Immature natural killer cell (primary cell): ENCODE results near the gene TNK1. TPM values are rescaled to one million over a fixed set of nuclear protein-coding genes. Genes with fewer than 3 reads are reported as not detected.

ENCODE experiments used
- DNase-seq, 3 donors: peaks; one replicate each; pipeline ENCODE4 v3.0.0; 2022; ENCODE audit warnings: mixed read lengths in 1 of 3
- H3K27ac Mint-ChIP-seq, 6 donors: one replicate each; pipeline ENCODE4 v1.8.0; 2020; ENCODE audit warnings: mixed read lengths in 6 of 6, mild to moderate bottlenecking in 5 of 6, inconsistent platforms in 4 of 6, moderate library complexity in 3 of 6
- H3K27me3 Mint-ChIP-seq, 3 donors: one replicate each; pipeline ENCODE4 v1.8.0; 2020 to 2021; ENCODE audit warnings: low read depth in 3 of 3, mild to moderate bottlenecking in 3 of 3, mixed read lengths in 3 of 3, moderate library complexity in 3 of 3, inconsistent platforms in 1 of 3
- H3K36me3 Mint-ChIP-seq, 3 donors: one replicate each; pipeline ENCODE4 v1.8.0; 2020; ENCODE audit warnings: mixed read lengths in 3 of 3, inconsistent platforms in 2 of 3, mild to moderate bottlenecking in 2 of 3
- H3K4me1 Mint-ChIP-seq, 2 donors: one replicate each; pipeline ENCODE4 v1.8.0; 2020; ENCODE audit warnings: inconsistent platforms in 2 of 2, mild to moderate bottlenecking in 2 of 2, mixed read lengths in 2 of 2, moderate library complexity in 1 of 2
- H3K4me3 Mint-ChIP-seq, 5 donors: one replicate each; pipeline ENCODE4 v1.8.0; 2020; ENCODE audit warnings: mild to moderate bottlenecking in 5 of 5, mixed read lengths in 5 of 5, inconsistent platforms in 3 of 5, moderate library complexity in 3 of 5
- H3K9me3 Mint-ChIP-seq, 6 donors: one replicate each; pipeline ENCODE4 v1.8.0; 2020; ENCODE audit warnings: mild to moderate bottlenecking in 6 of 6, mixed read lengths in 6 of 6, inconsistent platforms in 4 of 6, moderate library complexity in 3 of 6
- polyA plus RNA-seq, 3 donors: library from polyadenylated mRNA; unstranded; fragments of 300-500 nt; fragmentation: Illumina TruSeq; gene quantifications; one replicate each; pipeline ENCODE4 v1.2.3, GENCODE V29; 2021

TNK1 gene
- polyA plus RNA-seq, 3 donors from 2014 or later = 0.21 to 0.29 TPM; not detected in 1

DNA sequence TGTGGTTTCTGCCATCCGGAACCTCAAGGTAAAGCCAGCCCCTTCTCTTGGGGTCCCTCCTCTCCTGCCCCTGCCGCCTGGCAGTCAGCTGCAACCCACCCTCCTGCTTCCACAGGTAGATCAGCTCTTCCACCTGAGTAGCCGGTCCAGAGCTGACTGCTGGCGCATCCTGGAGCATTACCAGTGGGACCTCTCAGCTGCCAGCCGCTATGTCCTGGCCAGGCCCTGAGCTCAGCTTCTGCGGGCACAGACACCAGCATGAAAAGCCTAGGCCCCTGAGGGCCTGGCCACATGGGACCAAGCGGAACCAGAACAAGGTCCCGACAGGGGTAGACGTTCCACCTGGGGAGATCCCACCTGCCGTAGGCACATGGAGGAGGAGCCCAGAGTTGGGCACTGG, 8.0 kb downstream of the TNK1 start:
- H3K27ac Mint-ChIP-seq = no peak overlapping the region
- peaks cover 0 to under 1% (median 0%) of the 10 kb centered on the region in 3 donors for H3K27me3 Mint-ChIP-seq
- no peak for DNase-seq
- no peak overlapping the region for H3K4me3 Mint-ChIP-seq
- no peaks in the 10 kb centered on the region for H3K9me3 Mint-ChIP-seq
- H3K36me3 Mint-ChIP-seq = peaks cover 0 to 5% (median 0%) of the 10 kb centered on the region in 3 donors
- peaks cover 2 to 7% of the 10 kb centered on the region in 2 donors for H3K4me1 Mint-ChIP-seq

GRCh38 chr17:7389924-7390910, 9.3 kb downstream of the TNK1 start:
- Mint-ChIP-seq H3K4me1 (peaks cover 10 to 13% of the 10 kb centered on the region in 2 donors), H3K27ac (no peak overlapping the region), H3K9me3 (no peaks in the 10 kb centered on the region), H3K4me3 (no peak overlapping the region), H3K36me3 (peaks cover 0 to 5% (median 0%) of the 10 kb centered on the region in 3 donors), H3K27me3 (peaks cover 0 to 2% (median 1%) of the 10 kb centered on the region in 3 donors)
- no peak for DNase-seq

DNA sequence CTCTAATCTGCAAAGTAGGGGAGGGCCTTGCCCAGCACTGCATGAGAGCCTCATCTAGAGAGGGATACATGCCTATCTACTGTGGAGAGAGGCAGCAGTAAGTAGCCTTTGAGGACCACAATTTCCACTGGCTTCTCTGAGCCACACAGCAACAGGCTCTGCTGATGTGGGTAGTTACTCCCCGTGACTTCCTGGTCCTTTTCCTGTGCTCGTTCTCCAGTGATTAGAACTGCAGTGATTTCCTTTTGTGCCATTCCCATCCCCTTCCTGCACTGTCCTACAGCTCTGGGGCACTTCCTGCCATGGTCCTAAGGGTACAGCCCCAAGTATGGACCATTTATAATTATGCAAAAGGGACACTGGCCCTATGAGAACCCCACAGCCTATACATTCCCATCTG, 10.4 kb downstream of the TNK1 start:
- no peak overlapping the region for H3K4me3 Mint-ChIP-seq
- no peaks in the 10 kb centered on the region for H3K9me3 Mint-ChIP-seq
- no peak for DNase-seq
- H3K27ac Mint-ChIP-seq = peak overlapping the region in 1 of 6 donors; percentile 42
- peaks cover 11 to 13% of the 10 kb centered on the region in 2 donors for H3K4me1 Mint-ChIP-seq
- H3K27me3 Mint-ChIP-seq = peaks cover 0 to 2% (median 1%) of the 10 kb centered on the region in 3 donors
- H3K36me3 Mint-ChIP-seq = peaks cover 0 to 5% (median 0%) of the 10 kb centered on the region in 3 donors

- H3K4me3 Mint-ChIP-seq = peak overlapping the region; percentile 54 to 93 (median 66)
Measured at GRCh38 chr17:7392696-7393612, 12.1 kb downstream of the TNK1 start.

GRCh38 chr17:7393613-7394451, 12.9 kb downstream of the TNK1 start:
- Mint-ChIP-seq H3K27ac (peak overlapping the region; percentile 82 to 95 (median 89)), H3K27me3 (peaks cover 2 to 3% (median 2%) of the 10 kb centered on the region in 3 donors), H3K4me1 (peaks cover 11 to 13% of the 10 kb centered on the region in 2 donors), H3K4me3 (peak overlapping the region; percentile 87 to 93 (median 91)), H3K9me3 (no peaks in the 10 kb centered on the region), H3K36me3 (peaks cover 0 to 5% (median 0%) of the 10 kb centered on the region in 3 donors)
- DNase-seq = peak in 1 of 3 donors; percentile 73

More at GRCh38 chr17:7392696-7393612, 12.1 kb downstream of the TNK1 start:
- H3K4me1 Mint-ChIP-seq = peaks cover 11 to 13% of the 10 kb centered on the region in 2 donors
- peaks cover 0 to 5% (median 0%) of the 10 kb centered on the region in 3 donors for H3K36me3 Mint-ChIP-seq
- no peaks in the 10 kb centered on the region for H3K9me3 Mint-ChIP-seq
- H3K27ac Mint-ChIP-seq = peak overlapping the region in 3 of 6 donors; percentile 8 to 74 (median 62)
- peaks cover 2 to 3% (median 2%) of the 10 kb centered on the region in 3 donors for H3K27me3 Mint-ChIP-seq
- DNase-seq = no peak

- H3K4me3 Mint-ChIP-seq = peak within 1 kb of the TSS; percentile 90 to 96 (median 94)
- H3K4me1 Mint-ChIP-seq = peaks cover 11 to 14% of the 10 kb centered on the region in 2 donors
- H3K36me3 Mint-ChIP-seq = peaks cover 0 to under 1% (median 0%) of the 10 kb centered on the region in 3 donors
- peak within 1 kb of the TSS; percentile 86 to 95 (median 92) for H3K27ac Mint-ChIP-seq
- H3K27me3 Mint-ChIP-seq = peaks cover 2 to 3% (median 2%) of the 10 kb centered on the region in 3 donors
- DNase-seq = peak; percentile 83 to 86 (median 86)
- H3K9me3 Mint-ChIP-seq = no peaks in the 10 kb centered on the region
Measured at GRCh38 chr17:7394452-7395191, 13.7 kb downstream of the TNK1 start, which contains the start of gene PLSCR3. Gene PLSCR3, minus strand, starts transcription at chr17:7394525. Its CDS starts 415 bp downstream, at chr17:7394110.

GRCh38 chr17:7396147-7396546, 15.3 kb downstream of the TNK1 start:
- Mint-ChIP-seq H3K4me3 (peak overlapping the region in 3 of 5 donors; percentile 12 to 61 (median 22)), H3K27ac (peak overlapping the region in 1 of 6 donors; percentile 28), H3K27me3 (peaks cover 2 to 3% (median 2%) of the 10 kb centered on the region in 3 donors), H3K9me3 (no peaks in the 10 kb centered on the region), H3K36me3 (no peaks in the 10 kb centered on the region), H3K4me1 (peaks cover 11 to 15% of the 10 kb centered on the region in 2 donors)
- DNase-seq = no peak

DNA sequence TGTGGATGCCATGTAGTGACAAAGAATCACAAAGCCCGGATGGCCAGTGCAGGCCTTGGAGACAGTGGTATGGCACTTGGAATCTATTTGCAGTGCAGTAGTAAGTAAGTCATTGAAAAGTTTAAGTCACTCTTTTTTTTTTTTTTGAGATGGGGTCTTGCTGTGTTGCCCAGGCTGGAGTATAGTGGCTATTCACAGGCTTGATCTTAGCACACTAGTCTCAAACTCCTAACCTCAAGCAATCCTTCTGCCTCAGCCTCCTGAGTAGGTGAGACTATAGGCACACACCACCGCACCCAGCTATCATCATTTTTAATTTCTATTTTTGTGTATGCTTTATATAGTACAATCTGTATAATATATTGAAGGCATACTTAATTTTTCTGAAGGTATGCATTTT, 17.7 kb downstream of the TNK1 start:
- H3K4me3 Mint-ChIP-seq = no peak overlapping the region
- peaks cover 19 to 23% of the 10 kb centered on the region in 2 donors for H3K4me1 Mint-ChIP-seq
- peaks cover 2 to 3% (median 2%) of the 10 kb centered on the region in 3 donors for H3K27me3 Mint-ChIP-seq
- no peaks in the 10 kb centered on the region for H3K9me3 Mint-ChIP-seq
- no peak for DNase-seq
- no peak overlapping the region for H3K27ac Mint-ChIP-seq
- H3K36me3 Mint-ChIP-seq = no peaks in the 10 kb centered on the region

GRCh38 chr17:7403043-7403726, 22.3 kb downstream of the TNK1 start:
- Mint-ChIP-seq H3K27ac (peak overlapping the region; percentile 77 to 99 (median 97)), H3K9me3 (no peaks in the 10 kb centered on the region), H3K27me3 (peaks cover 6 to 9% (median 7%) of the 10 kb centered on the region in 3 donors), H3K4me3 (peak overlapping the region; percentile 94 to 96 (median 95)), H3K36me3 (no peaks in the 10 kb centered on the region), H3K4me1 (peaks cover 12 to 23% of the 10 kb centered on the region in 2 donors)
- DNase-seq = no peak

DNA sequence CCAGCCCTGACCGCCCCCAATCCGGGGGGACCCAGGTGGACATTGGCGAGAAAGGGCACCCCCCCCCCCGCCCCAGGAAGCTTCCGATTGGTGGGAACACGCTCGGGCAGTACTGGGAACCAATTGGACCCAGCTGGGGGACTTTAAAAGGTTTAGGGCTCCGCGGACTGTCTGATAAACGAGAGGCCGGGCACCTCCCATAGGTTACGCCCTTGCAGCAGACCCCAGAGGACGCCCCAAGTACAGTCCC, 22.8 kb downstream of the TNK1 start:
- peaks cover 12 to 23% of the 10 kb centered on the region in 2 donors for H3K4me1 Mint-ChIP-seq
- H3K36me3 Mint-ChIP-seq = no peaks in the 10 kb centered on the region
- peak overlapping the region; percentile 94 to 96 (median 95) for H3K4me3 Mint-ChIP-seq
- peak overlapping the region; percentile 77 to 99 (median 98) for H3K27ac Mint-ChIP-seq
- no peak for DNase-seq
- H3K9me3 Mint-ChIP-seq = no peaks in the 10 kb centered on the region
- H3K27me3 Mint-ChIP-seq = peaks cover 6 to 9% (median 7%) of the 10 kb centered on the region in 3 donors

GRCh38 chr17:7403977-7404736, 23.3 kb downstream of the TNK1 start, which contains the start of gene TMEM256:
Gene TMEM256, minus strand, starts transcription at chr17:7404097. Its CDS starts 13 bp downstream, at chr17:7404084.
- H3K4me1 Mint-ChIP-seq = peaks cover 12 to 23% of the 10 kb centered on the region in 2 donors
- peak within 1 kb of the TSS; percentile 85 to 99 (median 98) for H3K27ac Mint-ChIP-seq
- peak; percentile 95 to 96 (median 96) for DNase-seq
- H3K4me3 Mint-ChIP-seq = peak within 1 kb of the TSS; percentile 94 to 96 (median 95)
- H3K9me3 Mint-ChIP-seq = no peaks in the 10 kb centered on the region
- H3K36me3 Mint-ChIP-seq = no peaks in the 10 kb centered on the region
- H3K27me3 Mint-ChIP-seq = peaks cover 6 to 9% (median 7%) of the 10 kb centered on the region in 3 donors
